Kidney (tissue), 14 donors: ENCODE measurements around the gene BCL2L12. TPM values are rescaled to one million over a fixed set of nuclear protein-coding genes. Genes with fewer than 3 reads are reported as not detected.

ENCODE experiments used
- DNase-seq, 5 donors: peaks; one replicate each; pipeline ENCODE4 v3.0.0-alpha.2; 2013 to 2020
- FAIRE-seq: peaks from 2 replicates; lab custom pipeline; 2012; peaks lifted over from hg19 to GRCh38; lab: Jason Lieb, UNC
- H3K27ac ChIP-seq, 2 donors: one replicate each; pipeline ENCODE4 v1.7.0; 2013; ENCODE audit warnings: low read depth in 2 of 2, low read length in 2 of 2, inconsistent platforms in 1 of 2
- H3K27me3 ChIP-seq: one replicate; pipeline ENCODE4 v1.7.1; 2013; ENCODE audit warnings: low read length, inconsistent platforms; ENCODE audit not compliant: control insufficient read depth, insufficient read depth
- H3K36me3 ChIP-seq, 3 donors: one replicate each; pipeline versions ENCODE4 v1.7.0 to v1.7.1; 2013; ENCODE audit warnings: low read length in 3 of 3, control low read depth in 1 of 3, inconsistent platforms in 1 of 3; ENCODE audit not compliant: insufficient read depth in 3 of 3, control insufficient read depth in 2 of 3
- H3K4me1 ChIP-seq, 3 donors: one replicate each; pipeline versions ENCODE4 v1.7.0 to v1.7.1; 2013; ENCODE audit warnings: low read length in 3 of 3, inconsistent platforms in 1 of 3, low read depth in 1 of 3; ENCODE audit not compliant: control insufficient read depth in 2 of 3, insufficient read depth in 2 of 3
- H3K4me3 ChIP-seq, 3 donors: one replicate each; pipeline versions ENCODE4 v1.7.0 to v1.8.1; 2013; ENCODE audit warnings: low read length in 3 of 3, control low read depth in 1 of 3, inconsistent platforms in 1 of 3
- H3K9ac ChIP-seq, 3 donors: one replicate each; pipeline versions ENCODE4 v1.7.0 to v1.7.1; 2013; ENCODE audit warnings: low read length in 3 of 3, control low read depth in 1 of 3, inconsistent platforms in 1 of 3
- H3K9me3 ChIP-seq, 3 donors: one replicate each; pipeline versions ENCODE4 v1.7.0 to v1.7.1; 2013; ENCODE audit warnings: low read length in 3 of 3, control low read depth in 1 of 3, inconsistent platforms in 1 of 3; ENCODE audit not compliant: control insufficient read depth in 2 of 3, insufficient read depth in 1 of 3
- CTCF ChIP-seq: IDR thresholded peaks from 3 replicates; pipeline ENCODE4 v1.5.1; 2012; ENCODE audit warnings: mild to moderate bottlenecking, moderate library complexity, borderline replicate concordance; ENCODE audit not compliant: insufficient read depth; ENCODE audit errors: extremely low read depth
- intact Hi-C: fragments of 100-400 bp; cut with DNase I; formaldehyde crosslinking; loops from one replicate; pipeline ENCODE4 v1.11.1; 2022
- polyA plus RNA-seq: library from polyadenylated mRNA; stranded (reverse); fragments of 350-450 nt; fragmentation: Illumina TruSeq; extraction: RNeasy Lipid Tissue Mini Kit (QIAGEN cat#74804); gene quantifications from one replicate; pipeline ENCODE4 v1.2.3, GENCODE V29; 2014; ENCODE audit warnings: low read depth, low replicate concordance; ENCODE audit not compliant: insufficient read depth
- total RNA-seq: library from RNA; stranded (reverse); fragmentation: NEBNext Ultra II Directional; extraction: Animal tissue kit (Norgen Biotek cat#: 25700); gene quantifications from one replicate; pipeline ENCODE4 v1.2.1, GENCODE V29; 2021
- donor health status: control.
- donor health status: control.
- donor health status: control.
- donor health status: control.
- donor health status: control.
- donor health status: DM: yes; HTN: yes; CAD: no.
- donor health status: Normal renal cell carcinoma (clear cell type).

The BCL2L12 gene
- total and polyA plus RNA-seq, 2 donors from 2014 or later, result 13.5 to 14.4 TPM

- Histone ChIP-seq H3K27me3 (no peaks in the 10 kb centered on the region), H3K4me1 (peaks cover 0 to 17% (median 6%) of the 10 kb centered on the region in 3 donors), H3K4me3 (no peak overlapping the region), H3K9me3 (no peaks in the 10 kb centered on the region), H3K27ac (no peak overlapping the region), H3K36me3 (peaks cover 0 to 3% (median 0%) of the 10 kb centered on the region in 3 donors), H3K9ac (no peak overlapping the region)
- intact Hi-C loops, result no loop called here
- DNase-seq (peak in 1 of 5 donors; percentile 54), FAIRE-seq (no peak)
- no peak for TF ChIP-seq CTCF
Measured at GRCh38 chr19:49692147-49692506, 26.4 kb downstream of the BCL2L12 start.

DNA sequence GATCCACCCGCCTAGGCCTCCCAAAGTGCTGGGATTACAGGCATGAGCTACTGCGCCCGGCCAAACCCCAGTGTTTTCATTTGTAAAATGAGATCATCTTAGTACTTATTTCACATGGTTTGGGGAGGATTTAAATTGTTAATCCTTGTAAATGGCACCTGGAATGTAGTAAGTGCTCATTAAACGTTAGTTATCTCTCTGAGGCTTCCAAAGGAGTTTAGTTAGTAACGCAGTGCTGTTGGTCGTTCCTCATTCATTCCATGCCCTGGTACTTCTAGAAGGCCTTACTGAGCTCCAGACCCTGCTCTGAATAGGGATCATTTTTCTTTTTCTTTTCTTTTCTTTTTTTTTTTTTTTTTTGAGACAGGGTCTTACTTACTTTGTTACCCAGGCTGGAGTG lies 30.4 kb downstream of the BCL2L12 start:
- DNase-seq (no peak), FAIRE-seq (no peak)
- intact Hi-C loops, result no loop called here
- Histone ChIP-seq H3K27ac (no peak overlapping the region), H3K4me1 (no peaks in the 10 kb centered on the region), H3K27me3 (no peaks in the 10 kb centered on the region), H3K9ac (no peak overlapping the region), H3K4me3 (no peak overlapping the region), H3K9me3 (no peaks in the 10 kb centered on the region), H3K36me3 (no peaks in the 10 kb centered on the region)
- TF ChIP-seq CTCF, result no peak

DNA sequence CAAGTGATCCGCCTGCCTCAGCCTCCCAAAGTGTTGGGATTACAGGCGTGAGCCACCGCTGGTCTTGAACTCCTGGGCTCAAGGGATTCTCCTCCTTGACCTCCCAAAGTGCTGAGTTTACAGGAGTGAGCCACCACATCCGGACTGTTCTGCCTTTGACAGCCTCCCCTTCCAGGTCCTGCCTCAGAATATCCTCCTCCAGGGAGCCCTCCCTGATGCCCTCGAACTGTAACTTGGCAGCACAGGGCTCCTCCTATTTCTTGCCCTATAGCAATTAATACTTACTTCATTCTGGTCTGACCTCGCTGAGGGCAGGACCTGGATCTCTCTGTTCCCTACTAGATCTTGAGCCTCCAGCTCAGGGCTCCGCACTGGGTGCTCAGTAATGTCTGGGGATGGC lies 31.1 kb downstream of the BCL2L12 start:
- intact Hi-C loops, result no loop called here
- H3K36me3 ChIP-seq, result no peaks in the 10 kb centered on the region
- no peak for FAIRE-seq
- DNase-seq, result no peak
- no peaks in the 10 kb centered on the region for H3K9me3 ChIP-seq
- no peaks in the 10 kb centered on the region for H3K4me1 ChIP-seq
- no peak overlapping the region for H3K9ac ChIP-seq
- no peak overlapping the region for H3K27ac ChIP-seq
- H3K4me3 ChIP-seq, result no peak overlapping the region
- no peaks in the 10 kb centered on the region for H3K27me3 ChIP-seq
- TF ChIP-seq CTCF, result no peak

- Histone ChIP-seq H3K4me1 (no peaks in the 10 kb centered on the region), H3K27me3 (no peaks in the 10 kb centered on the region), H3K4me3 (no peak overlapping the region), H3K9me3 (no peaks in the 10 kb centered on the region), H3K36me3 (no peaks in the 10 kb centered on the region), H3K9ac (no peak overlapping the region), H3K27ac (no peak overlapping the region)
- intact Hi-C loops, result no loop called here
- DNase-seq (no peak), FAIRE-seq (no peak)
- no peak for TF ChIP-seq CTCF
Measured at GRCh38 chr19:49699364-49699763, 33.6 kb downstream of the BCL2L12 start.
